GM19395 (cell line): ENCODE data around the gene KCNC3.

ENCODE experiments used
- ATAC-seq: cut with Tn5 transposase; IDR thresholded peaks from one replicate; pipeline ENCODE4 v1.9.1; 2021; ENCODE audit warnings: mild to moderate bottlenecking, moderate library complexity; ENCODE audit not compliant: unreplicated experiment

KCNC3 gene

GRCh38 chr19:50328224-50328872, 829 bp downstream of the KCNC3 start:
- ATAC-seq: no peak

DNA sequence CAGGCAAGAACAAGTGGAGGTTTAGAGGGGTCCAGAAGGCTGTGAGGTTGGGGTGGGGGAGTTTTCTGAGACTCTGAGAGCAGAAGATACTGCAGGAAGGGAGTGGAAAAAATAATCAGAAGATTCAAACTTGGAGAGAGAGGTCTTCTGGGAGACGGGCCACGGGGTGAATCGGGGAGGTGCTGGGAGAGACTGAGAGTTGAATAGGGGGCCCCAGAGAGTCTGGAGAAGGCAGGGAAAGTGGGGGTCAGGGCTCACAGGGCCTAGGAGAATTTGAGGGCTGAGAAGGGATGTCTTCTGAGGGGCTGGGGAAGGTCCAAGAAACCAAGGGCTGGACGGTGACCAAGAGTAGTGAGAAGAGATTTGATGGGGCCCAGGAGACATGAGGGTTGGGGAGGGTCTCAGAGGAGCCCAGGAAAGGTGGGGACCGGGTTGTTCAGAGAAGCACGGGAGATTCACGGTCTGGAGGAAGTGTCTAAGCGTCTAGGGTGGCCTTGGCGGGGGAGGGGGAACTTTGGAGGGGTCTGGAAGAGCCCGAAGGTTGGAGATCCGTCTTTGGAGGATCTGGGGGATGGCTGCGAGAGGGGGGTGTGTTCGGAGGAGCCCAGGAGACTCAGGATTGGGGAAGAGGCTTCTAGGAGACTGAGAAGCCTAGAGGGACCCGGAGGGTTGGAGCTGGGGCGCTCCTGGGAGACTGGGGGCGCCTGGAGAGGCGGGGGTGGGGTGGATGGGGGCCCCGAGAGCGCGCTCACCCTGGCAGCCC, 1.5 kb downstream of the KCNC3 start:
- no peak for ATAC-seq

- ATAC-seq: no peak
These were observed 2.2 kb downstream of the KCNC3 start for GRCh38 chr19:50327013-50327412.

DNA sequence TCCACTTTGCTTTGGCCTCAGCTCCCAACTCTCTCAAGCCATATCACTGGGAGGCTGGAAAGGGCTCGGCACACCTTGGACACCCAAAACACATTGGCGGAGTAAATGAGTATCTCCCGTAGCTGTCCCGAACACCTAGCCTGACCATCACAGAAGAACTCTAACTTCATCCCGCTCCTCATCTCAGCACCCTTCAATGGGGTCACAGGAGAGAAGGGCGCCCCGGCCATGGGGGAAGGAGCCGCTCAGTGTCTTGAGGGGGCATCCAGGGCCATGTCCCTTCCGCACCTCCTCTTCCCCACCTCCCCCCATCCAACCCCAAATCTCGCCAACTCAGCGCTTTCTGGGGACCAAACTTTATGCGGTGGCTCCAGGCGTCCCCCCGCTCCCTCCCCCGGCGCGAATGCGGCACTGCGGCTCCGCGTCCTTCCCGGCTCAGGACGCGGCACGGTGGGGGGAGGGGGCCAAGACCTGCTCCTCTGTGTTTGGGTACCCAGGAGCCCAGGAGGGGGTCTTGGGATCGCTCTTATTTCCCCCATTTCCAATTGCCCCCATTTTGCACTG, 3.0 kb downstream of the KCNC3 start:
- ATAC-seq: no peak

GRCh38 chr19:50325310-50326100, 3.7 kb downstream of the KCNC3 start:
- no peak for ATAC-seq

GRCh38 chr19:50324331-50324730, 4.8 kb downstream of the KCNC3 start:
- no peak for ATAC-seq

DNA sequence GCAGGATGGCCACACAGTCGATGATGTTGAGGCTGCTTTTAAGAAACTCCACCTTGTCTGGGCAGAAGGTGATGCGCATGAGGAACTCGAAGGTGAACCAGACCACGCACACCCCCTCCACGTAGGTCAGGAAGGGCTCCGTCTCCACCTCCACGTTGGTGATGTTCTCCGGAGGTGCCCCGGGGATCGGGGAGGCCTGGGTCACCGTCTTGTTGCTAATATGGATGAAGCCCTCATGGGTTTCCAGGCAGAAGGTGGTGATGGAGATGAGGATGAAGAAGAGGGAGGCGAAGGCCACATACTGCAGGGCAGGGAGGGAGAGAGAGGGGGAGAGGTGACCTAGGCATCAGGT, 5.4 kb downstream of the KCNC3 start:
- no peak for ATAC-seq

GRCh38 chr19:50322931-50323781, 6.0 kb downstream of the KCNC3 start:
- no peak for ATAC-seq

GRCh38 chr19:50322234-50322633, 6.9 kb downstream of the KCNC3 start:
- no peak for ATAC-seq

- ATAC-seq: no peak
These were observed 7.3 kb downstream of the KCNC3 start for GRCh38 chr19:50321831-50322230.

DNA sequence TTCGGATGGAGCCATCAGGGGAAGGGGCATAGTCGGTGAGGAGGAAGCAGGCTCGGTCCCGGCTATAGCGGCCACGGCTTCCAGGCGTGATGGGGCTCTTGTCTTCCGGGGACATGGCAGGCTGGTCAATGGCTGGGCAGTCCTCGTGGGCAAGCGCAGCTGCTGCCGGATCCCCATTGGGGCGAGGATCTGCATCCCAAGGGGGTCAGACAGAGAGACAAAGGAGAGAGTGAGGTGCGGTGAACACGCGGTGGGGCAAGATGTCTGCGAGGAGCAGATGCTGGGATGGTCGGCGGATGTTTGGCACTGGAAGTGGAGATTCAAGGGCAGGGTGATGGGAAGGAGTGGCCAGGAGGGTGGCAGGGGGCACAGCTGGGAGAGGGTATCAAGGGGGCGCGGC, 8.6 kb downstream of the KCNC3 start:
- no peak for ATAC-seq

DNA sequence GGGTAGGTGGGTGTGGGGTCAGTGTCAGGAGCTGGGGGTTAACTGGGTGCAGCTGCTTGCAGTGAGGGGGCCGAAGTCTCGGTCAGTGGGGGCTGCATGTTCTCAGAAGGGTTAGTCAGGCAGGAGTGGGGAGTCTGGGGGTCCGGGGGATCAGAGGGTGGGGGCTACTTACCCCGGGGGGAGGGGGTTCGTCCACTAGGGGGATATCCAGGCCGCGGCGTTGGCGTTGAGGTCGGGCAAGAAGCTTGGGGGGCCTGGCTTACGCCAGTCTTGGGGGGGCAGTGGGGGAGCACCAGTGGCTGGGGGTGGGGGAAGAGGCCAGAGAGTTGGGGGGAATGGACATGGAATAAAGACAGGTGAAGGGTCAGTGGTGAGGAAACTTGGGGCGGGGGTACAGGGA, 9.1 kb downstream of the KCNC3 start:
- ATAC-seq: no peak

DNA sequence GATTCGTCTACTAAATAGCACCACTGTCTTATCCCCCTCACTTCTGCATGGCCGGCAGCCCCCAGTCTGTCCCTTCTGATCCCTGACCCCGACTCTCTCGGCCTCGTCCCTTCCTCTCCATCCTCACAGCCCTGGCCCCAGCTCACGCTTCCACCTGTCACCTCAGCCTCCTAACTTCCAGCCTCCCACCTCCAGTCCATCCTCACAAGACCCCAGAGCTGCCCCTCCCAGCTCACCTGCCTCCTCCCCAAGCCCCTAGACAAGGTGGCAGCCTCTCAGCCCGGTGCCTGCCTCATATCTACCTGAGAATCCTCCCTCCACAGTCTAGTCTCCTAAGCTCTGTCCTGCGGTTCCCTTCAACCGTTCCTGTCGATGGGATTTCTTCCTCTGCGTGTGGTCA, 10.0 kb downstream of the KCNC3 start:
- no peak for ATAC-seq

- ATAC-seq: no peak
These were observed 10.7 kb downstream of the KCNC3 start for GRCh38 chr19:50318438-50318837.

DNA sequence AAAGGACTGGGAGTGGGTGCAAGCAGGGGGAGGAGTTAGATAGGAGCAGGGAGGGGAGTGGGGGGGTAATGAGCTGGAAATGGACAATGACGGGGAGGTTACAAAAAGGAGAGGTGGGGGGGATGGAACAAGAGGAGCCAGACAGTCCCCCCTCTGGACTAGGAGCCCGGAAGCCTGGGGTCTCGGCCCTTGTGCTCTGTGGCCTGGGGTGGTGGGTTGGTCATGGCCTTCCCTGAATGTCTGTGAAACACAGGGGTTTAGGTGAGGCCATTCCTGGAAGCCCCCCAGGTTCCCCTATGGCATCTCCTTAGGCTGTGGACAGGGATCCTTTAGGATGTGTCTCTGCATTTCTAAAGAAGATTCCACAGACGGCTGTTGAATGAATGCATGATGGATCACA, 12.1 kb downstream of the KCNC3 start:
- ATAC-seq: no peak

GRCh38 chr19:50315773-50316448, 13.3 kb downstream of the KCNC3 start:
- ATAC-seq: no peak

DNA sequence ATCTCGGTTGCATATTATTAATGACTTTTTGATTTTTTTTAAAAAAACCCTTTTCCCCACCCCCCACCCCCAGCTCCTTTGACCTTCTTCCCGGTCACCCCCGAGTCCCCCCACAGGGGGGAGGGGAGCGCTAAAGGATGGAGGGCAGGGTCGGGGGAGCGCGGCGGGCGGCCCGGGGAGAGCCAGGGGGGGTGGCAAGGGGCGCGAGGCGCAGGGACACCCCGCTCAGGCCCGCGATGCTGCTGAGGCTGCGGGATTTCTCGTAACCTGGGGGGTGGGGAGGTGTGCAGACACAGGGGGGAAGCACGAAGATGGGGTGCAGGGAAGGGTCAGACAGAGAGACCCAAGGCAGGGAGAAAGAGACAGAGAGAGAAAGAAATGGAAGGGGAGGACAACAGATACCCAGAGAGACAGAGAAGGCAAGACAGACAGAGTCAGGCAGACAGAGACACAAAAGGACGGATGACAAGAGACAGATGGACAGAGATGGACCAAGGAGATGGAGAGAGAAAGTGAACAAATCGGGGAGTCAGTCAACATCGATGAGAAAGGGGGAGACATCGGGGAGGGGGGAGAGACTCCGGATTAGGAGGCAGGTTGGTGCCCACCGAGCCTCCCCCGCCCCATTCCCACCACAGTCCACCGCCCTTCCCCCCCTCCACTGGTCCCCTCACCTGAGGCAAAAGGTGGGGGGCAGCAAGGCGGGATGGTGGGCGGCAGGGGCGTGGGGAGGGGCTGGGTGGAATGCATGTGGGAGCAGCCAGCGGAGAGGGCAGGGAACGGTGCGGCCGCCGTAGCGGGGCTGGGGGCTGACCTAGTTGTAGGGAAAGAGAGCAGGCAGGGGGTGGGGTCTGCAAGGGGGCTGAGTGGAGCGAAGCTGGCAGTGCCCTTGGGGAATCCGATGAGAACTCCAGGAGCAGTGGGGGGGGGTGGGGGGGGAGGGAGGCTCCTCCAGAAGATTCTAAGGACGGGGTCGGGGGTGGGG, 14.2 kb downstream of the KCNC3 start:
- ATAC-seq: no peak

GRCh38 chr19:50313812-50314536, 15.2 kb downstream of the KCNC3 start:
- no peak for ATAC-seq
